HG03575 (cell line): ENCODE data around the gene NPHS1.
"Not testable (repeated sequence)": the region's sequence is repeated elsewhere in the genome, so short reads cannot be mapped to it uniquely, and the experiment has no call there.

Experiments
- ATAC-seq: cut with Tn5 transposase; IDR thresholded peaks from one replicate; pipeline ENCODE4 v1.9.1; 2021; ENCODE audit not compliant: unreplicated experiment, insufficient number of reproducible peaks, low FRiP score; ENCODE audit errors: extremely low read depth

NPHS1 gene

GRCh38 chr19:35882114-35882832 lies 30.0 kb upstream of the NPHS1 start:
- no peak for ATAC-seq

GRCh38 chr19:35879770-35880317 lies 27.5 kb upstream of the NPHS1 start:
- no peak for ATAC-seq

GRCh38 chr19:35879068-35879467 lies 26.8 kb upstream of the NPHS1 start:
- no peak for ATAC-seq

GRCh38 chr19:35874392-35874930 lies 22.2 kb upstream of the NPHS1 start:
- ATAC-seq = no peak

GRCh38 chr19:35872180-35872579 lies 19.9 kb upstream of the NPHS1 start:
- ATAC-seq = no peak

- ATAC-seq = no peak
Measured at GRCh38 chr19:35871611-35872010, 19.3 kb upstream of the NPHS1 start.

- no peak for ATAC-seq
Measured at GRCh38 chr19:35870798-35871197, 18.5 kb upstream of the NPHS1 start.

GRCh38 chr19:35870124-35870736 lies 17.9 kb upstream of the NPHS1 start:
- ATAC-seq = not testable (repeated sequence)

- no peak for ATAC-seq
Measured at GRCh38 chr19:35869327-35870123, 17.2 kb upstream of the NPHS1 start.

- no peak for ATAC-seq
Measured at GRCh38 chr19:35868823-35869326, 16.6 kb upstream of the NPHS1 start.

- ATAC-seq = no peak
Measured at GRCh38 chr19:35868172-35868822, 16.0 kb upstream of the NPHS1 start, which contains the start of gene APLP1. Gene APLP1 (plus strand): TSS chr19:35868574. CDS start chr19:35868637, 63 bp downstream.

GRCh38 chr19:35863018-35863417 lies 10.7 kb upstream of the NPHS1 start:
- ATAC-seq = no peak

- no peak for ATAC-seq
Measured at GRCh38 chr19:35862528-35862927, 10.2 kb upstream of the NPHS1 start.

GRCh38 chr19:35861640-35862160 lies 9.4 kb upstream of the NPHS1 start:
- ATAC-seq = no peak

GRCh38 chr19:35860818-35861639 lies 8.7 kb upstream of the NPHS1 start:
- no peak for ATAC-seq

- ATAC-seq = no peak
Measured at GRCh38 chr19:35860436-35860817, 8.1 kb upstream of the NPHS1 start.

GRCh38 chr19:35859414-35859813 lies 7.1 kb upstream of the NPHS1 start:
- no peak for ATAC-seq

GRCh38 chr19:35858311-35858710 lies 6.0 kb upstream of the NPHS1 start:
- no peak for ATAC-seq
